SW 1271 (cell line): Measurements from ENCODE around the gene PMS2.
"Not testable (repeated sequence)": the region's sequence is repeated elsewhere in the genome, so short reads cannot be mapped to it uniquely, and the experiment has no call there.

Experiments used
- DNase-seq, 2 experiments: peaks; one replicate each; lab custom pipeline; 2025; lab: John Stamatoyannopoulos, UW

PMS2 gene

DNA sequence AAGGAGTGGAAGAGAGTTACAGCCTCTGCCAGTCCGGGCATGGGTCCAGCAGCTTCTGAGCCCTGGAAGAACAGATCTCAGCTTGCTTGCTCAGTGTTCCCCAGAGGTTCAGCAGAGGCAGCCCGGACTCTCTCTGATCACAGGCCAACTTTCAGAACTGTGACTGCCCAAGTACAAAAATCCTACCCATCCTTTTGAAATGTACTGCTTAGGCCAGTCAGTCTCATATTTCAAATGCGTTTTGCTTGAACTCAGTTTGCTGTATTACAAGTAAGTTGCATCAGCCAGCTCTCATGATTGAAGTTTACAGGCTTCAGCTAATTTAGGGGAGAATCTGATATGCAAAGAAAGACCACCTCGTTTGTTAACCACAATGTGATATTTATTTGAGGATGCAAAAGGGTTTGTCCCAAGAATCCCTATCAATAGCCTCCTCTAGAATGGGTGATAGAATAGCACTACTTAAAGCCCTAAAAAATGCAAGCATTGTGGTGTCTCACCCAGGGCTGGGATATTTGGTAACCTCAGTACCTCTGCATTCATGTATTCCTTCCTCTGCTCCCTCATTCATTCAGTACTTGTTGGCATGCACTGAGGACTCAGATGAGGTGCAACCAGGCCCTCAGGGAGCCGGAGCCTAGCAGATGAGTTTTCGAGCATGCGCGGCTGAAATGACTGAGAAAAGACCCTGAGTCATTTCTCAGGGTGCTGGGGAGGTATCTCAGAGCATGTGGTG is 7.2 kb upstream of the PMS2 start:
- DNase-seq: no peak

GRCh38 chr7:6012355-6013104 is 3.7 kb upstream of the PMS2 start:
- no peak for DNase-seq

GRCh38 chr7:6011541-6011940 is 2.7 kb upstream of the PMS2 start:
- no peak for DNase-seq

- DNase-seq: not testable (repeated sequence)
Measured at GRCh38 chr7:6010370-6010769, 1.5 kb upstream of the PMS2 start.

DNA sequence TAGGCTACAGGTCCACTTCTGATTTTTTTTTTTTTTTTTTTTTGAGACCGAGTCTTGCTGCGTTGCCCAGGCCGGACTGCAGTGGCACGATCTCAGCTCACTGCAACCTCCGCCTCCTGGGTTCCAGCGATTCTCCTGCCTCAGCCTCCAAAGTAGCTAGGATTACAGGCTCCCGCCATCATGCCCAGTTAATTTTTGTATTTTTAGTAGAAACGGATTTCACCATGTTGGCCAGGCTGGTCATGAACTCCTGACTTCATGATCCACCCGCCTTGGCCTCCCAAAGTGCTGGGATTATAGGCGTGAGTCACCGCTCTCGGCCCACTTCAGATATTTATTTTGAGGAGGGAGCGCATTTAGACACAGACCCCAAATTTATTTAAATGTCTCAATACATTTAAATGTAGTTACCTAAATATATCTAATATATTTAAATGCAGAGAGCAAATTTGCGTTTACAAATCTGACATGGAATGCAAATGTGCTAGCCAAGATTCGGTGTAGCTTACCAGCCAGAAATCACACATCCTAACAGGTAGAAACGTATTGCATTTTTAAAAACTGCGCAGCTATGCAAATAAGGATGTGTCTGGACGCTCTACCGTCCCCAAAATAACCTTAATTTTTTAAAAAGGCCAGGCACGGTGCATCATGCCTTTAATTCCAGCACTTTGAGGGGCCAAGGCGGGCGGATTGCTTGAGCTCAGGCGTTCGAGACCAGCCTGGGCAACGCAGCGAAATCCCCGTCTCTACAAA is 836 bp downstream of the PMS2 start:
- not testable (repeated sequence) for DNase-seq

DNA sequence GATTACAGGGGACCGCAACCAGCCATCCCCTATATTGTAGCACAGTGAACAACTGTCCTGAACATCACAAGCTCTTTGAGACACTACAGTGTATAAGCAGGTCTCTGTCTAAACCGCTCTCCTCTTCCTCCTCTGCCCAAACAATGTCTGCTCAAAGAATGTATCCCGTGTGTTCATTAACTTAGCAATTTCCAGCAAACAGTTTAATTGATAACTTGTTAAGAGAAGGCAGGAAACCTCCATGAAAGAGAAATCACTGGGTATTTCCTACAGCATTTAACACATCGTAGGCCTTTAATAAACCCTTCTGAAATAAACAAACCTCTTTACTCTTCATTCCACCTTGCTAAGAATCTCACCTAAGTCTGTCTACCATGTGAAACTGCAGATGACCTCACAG is 1.5 kb downstream of the PMS2 start:
- DNase-seq: no peak

- peak in 1 of 2 experiments; percentile 81 for DNase-seq
Measured at GRCh38 chr7:5997210-5997808, 11.5 kb downstream of the PMS2 start.

- DNase-seq: not testable (repeated sequence)
Measured at GRCh38 chr7:5987061-5987460, 21.8 kb downstream of the PMS2 start.

DNA sequence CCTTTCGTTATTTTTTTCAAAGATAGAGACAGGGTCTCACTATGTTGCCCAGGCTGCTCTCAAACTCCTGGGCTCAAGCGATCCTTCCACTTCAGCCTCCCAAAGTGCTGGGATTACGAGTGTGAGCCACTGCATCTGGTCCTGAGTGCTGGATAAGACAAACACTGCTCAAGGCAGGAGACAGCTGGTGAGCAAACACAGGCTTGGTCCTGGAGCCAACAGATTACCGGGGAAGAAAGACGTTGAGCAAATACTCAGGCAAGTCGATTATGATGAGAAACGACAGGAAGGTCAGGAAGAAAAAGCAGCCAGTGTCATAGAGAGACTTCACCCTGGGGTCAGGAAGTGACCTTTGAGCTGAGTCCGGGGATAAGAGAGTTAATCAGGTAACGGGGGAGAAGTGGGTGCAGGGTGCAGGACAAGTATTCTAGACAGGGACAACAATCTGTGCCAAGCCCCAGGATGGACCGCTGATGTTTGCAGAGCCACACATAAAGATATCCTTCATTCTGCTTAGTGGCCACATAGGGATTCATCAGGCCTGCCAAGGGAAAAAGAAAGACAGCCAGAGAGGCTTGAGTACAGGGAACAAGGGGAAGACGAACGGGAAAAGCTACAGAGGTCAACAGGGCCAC is 29.1 kb downstream of the PMS2 start:
- DNase-seq: not testable (repeated sequence)

DNA sequence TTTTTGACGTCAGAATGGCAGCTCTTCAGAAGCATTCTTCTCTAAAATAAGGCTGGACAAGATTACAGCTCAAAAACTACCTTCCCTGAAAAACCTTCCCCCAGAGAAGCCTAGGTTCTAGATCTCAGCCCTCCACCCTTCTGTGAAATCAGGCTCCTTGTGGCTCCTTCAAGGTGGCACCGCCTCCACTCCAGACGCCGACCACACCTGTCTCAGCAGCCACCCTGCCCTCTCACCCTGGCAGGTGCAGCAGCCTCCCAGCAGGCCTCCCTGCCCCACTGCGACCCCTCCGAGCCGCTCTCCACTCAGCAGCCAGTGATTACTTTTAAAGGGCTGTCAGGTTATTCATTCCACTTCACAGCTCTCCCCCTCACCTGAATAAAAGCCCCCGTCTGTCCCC is 35.3 kb downstream of the PMS2 start:
- not testable (repeated sequence) for DNase-seq

DNA sequence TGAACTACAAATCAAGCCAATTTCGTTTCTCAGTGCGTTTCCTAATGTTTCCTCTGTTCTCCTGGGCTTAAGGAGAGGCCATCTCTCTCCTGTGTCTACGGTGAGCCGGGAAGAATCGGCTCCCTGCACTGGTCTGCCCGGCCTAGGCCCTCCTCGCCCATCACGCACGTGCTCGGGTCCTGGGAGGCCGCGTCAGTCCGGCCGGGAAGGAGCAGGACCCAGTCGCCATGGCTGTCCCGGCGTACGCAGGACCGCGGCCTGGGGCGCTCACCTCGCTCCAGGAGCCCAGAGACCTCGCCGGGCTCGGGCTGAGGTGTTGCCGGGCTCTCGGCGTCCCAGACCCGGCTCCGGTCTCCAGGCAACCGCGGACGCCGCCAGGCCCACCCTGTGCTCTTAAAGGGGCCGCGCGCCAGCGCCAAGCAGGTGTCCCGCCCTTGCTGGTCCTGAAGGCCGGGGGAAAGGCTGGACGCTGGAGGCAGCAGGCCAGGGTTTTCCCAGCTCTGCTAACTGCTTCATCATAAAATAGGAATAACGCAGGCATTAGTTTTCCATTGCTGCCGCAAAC is 38.4 kb downstream of the PMS2 start, which contains the start of gene RSPH10B:
Gene RSPH10B (minus strand): TSS at position 343 of the 565 bp plus-strand sequence. CDS start 3,573 bp downstream, outside the sequence.
- DNase-seq: not testable (repeated sequence)

DNA sequence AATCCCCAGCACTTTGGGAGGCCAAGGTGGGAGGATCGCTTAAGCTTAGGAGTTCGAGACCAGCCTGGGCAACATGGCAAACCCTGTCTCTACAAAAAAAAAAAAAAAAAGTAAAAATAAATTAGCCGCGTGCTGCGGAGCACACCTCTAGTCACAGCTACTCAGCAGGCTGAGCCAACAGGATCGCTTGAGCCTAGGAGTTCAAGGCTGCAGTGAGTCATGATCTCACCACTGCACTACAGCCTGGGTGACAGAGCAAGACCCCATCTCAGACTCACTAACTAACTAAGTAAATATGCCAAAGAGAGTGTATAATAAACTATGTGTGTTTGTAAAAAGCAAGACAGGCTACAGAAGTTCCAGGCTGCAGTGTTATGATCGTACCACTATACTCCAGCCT is 45.0 kb downstream of the PMS2 start:
- DNase-seq: not testable (repeated sequence)

DNA sequence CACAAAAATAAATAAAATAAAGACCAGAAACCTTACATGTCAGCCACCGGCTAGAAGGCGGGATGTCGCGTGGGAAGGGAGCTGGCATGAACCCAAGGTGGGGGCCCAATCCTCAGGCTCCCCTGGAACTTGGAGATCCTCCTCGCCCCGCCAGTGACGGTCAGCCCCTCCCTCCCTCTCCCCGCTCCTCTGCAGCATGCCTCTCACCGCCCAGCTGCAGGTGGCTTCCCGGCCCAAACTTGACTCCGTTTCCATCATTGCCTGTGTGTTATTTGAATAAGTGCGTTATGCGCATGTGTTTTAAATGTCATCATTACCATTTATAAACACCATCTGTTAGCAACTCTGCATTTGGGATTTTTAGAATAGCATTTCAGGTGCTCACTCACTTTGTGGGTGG is 45.6 kb downstream of the PMS2 start:
- DNase-seq: not testable (repeated sequence)

- not testable (repeated sequence) for DNase-seq
Measured at GRCh38 chr7:5934945-5935450, 73.9 kb downstream of the PMS2 start.

DNA sequence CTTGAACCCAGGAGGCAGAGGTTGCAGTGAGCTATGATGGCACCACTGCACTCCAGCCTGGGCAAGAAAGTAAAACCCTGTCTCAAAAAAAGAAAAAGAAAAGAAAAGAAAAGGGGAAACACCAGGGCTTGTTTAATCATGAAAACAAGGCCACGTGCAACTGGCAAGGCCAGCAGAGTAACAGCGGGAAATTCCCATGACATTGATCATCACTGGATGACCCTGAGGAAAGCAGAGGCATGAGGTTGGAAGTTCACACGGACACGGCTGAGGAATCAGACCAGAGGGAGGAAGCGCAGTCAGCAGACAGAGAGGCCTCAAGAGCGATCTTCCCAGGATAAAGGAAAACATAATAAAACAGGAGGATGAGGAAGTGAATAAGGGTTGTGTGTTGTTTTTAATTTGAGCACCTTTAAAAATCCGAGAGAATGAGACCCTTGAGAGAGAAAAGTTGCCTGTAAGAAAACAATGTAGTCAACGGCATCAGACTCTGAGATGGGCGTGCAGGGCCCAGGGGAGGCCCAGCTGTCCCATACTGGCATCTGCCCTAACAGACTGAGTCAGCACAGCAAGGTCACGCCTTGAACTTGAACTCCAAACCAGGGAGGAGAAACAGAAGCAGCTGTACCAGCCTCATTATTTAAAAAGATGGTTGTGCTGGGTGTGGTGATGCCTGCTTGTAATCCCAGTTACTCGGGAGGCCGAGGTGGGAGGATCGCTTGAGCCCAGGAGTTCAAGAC is 76.8 kb downstream of the PMS2 start:
- DNase-seq: not testable (repeated sequence)

- DNase-seq: not testable (repeated sequence)
Measured at GRCh38 chr7:5931250-5931649, 77.6 kb downstream of the PMS2 start.

DNA sequence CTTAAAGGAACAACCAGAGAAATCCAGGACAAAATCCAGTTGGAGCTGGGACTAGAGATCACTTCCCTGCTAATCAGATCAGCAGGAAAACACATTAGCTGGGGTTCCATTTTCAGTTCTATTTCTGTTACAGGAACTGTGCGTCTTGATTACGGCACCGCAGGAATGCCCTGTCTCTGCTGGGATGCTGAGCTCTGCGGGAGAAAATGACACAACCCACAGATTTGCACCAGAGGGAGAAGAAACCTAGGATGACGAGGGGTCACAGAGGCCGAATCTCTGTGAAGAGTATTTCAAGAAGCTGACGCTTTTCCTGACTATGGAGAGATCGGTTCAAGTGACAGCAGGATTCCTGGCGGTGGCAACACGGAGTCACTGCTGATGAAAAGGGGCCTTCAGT is 78.6 kb downstream of the PMS2 start:
- DNase-seq: not testable (repeated sequence)

DNA sequence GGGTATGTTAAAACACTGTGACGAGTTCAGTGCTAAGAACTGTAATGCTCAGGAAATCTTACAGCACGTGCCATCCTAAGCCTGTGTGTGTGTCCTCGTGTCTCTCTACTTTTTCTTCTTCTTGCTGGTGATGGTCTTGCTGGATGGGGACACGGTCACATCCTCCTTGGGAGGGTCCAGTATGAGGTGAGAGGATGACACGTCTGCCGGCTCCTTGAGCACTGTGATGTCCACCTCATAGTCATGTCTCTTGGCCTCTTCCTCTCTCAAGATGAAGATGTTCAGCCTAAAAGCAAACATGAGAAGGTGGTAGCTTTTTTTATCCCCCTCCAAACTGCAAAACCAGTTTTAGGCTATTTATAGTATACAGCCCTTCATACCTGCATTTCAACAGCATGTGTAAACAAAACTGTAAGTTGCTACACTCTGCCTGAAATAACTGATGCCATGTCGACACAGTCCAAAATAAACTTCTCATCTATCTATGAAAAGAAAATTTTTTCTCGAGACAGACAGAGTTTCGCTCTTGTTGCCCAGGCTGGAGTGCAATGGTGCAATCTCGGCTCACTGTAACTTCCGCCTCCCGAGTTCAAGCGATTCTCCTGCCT is 82.5 kb downstream of the PMS2 start:
- DNase-seq: not testable (repeated sequence)

DNA sequence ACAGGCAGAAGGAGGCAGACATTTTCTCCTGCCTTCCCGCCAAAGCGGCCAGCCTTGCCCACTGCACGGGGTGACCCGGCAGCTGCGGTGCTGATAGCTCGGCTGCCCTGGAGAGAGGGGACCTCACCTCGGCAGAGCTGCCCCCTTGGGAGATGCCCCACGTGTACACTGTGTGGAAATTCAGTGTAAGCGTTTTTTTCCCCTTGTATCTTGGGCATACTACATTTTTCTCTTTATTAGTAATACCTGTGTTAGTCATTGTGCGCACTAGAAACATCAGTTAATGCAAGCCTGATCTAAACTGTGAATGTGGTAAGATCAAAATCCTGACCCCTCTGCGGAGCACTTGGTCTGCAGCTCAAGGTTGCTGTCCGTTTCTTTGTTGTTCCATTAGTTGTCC is 84.2 kb downstream of the PMS2 start:
- not testable (repeated sequence) for DNase-seq

DNA sequence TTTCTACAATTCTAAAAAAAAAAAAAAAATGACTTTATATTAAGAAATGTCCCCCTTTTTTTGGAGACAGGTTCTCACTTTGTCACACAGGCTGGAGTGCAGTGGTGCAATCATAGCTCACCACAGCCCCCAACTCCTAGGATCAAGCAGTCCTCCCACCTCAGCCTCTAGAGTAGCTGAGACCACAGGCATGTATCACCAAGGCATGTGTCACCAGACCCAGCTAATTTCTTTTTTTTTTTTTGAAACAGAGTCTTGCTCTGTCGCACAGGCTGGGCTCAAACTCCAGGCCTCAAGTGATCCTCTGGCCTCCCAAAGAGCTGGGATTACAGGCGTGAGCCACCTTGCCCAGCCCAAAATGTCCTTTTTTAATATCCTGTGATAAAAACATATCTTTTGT is 84.7 kb downstream of the PMS2 start:
- DNase-seq: not testable (repeated sequence)
